Sigmoid colon (tissue), 4 donors: ENCODE data around the gene CXCL3.

ENCODE experiments used
- CTCF ChIP-seq, 4 experiments: fragments of 450-650 bp in 3 of 4; fragments of 200-600 bp in 1 of 4; IDR thresholded peaks; one replicate each; pipeline ENCODE4 v1.5.1; 2016 to 2019; ENCODE audit warnings: antibody characterized with exemption in 4 of 4, mild to moderate bottlenecking in 3 of 4, moderate library complexity in 2 of 4
- EP300 ChIP-seq, 4 donors: sonication (generic); formaldehyde crosslinking; IDR thresholded peaks; one replicate each; pipeline ENCODE4 v1.6.1; 2017; ENCODE audit warnings: antibody characterized with exemption in 4 of 4
- POLR2A ChIP-seq, 2 donors: fragments of 450-650 bp; IDR thresholded peaks; one replicate each; pipeline ENCODE4 v1.6.1; 2016; ENCODE audit warnings: antibody characterized with exemption in 2 of 2, mild to moderate bottlenecking in 2 of 2, moderate library complexity in 2 of 2
- POLR2AphosphoS5 ChIP-seq, 4 donors: sonication (generic); formaldehyde crosslinking; IDR thresholded peaks; one replicate each; pipeline ENCODE4 v1.6.1; 2017; ENCODE audit warnings: antibody characterized with exemption in 4 of 4

GRCh38 chr4:74023709-74024108, 14.8 kb downstream of the CXCL3 start:
- TF ChIP-seq CTCF (IDR thresholded peaks at IDR 0.05) (no peak), EP300 (IDR thresholded peaks at IDR 0.05) (no peak), POLR2A (IDR thresholded peaks at IDR 0.05) (no peak), POLR2AphosphoS5 (IDR thresholded peaks at IDR 0.05) (no peak)
